SU-DHL-6 (cell line): ENCODE data around the gene CNR1.

ENCODE experiments used
- EZH2phosphoT487 ChIP-seq: fragments of 200-600 bp; sonication (generic), shearing (Covaris generic); conservative IDR thresholded peaks from 2 replicates; pipeline ENCODE4 v1.6.1; 2018; ENCODE audit warnings: mild to moderate bottlenecking, antibody characterized with exemption, low read length, moderate library complexity, mixed read lengths
- TF ChIP-seq, protein P1 (sequence below): fragments of 200-600 bp; sonication (generic); IDR thresholded peaks from one replicate; pipeline ENCODE4 v1.5.1; 2017; ENCODE audit warnings: antibody characterized with exemption, mild to moderate bottlenecking, low read length, moderate library complexity; ENCODE audit not compliant: insufficient read depth, poor library complexity, severe bottlenecking

- TF ChIP-seq, protein P1, sequence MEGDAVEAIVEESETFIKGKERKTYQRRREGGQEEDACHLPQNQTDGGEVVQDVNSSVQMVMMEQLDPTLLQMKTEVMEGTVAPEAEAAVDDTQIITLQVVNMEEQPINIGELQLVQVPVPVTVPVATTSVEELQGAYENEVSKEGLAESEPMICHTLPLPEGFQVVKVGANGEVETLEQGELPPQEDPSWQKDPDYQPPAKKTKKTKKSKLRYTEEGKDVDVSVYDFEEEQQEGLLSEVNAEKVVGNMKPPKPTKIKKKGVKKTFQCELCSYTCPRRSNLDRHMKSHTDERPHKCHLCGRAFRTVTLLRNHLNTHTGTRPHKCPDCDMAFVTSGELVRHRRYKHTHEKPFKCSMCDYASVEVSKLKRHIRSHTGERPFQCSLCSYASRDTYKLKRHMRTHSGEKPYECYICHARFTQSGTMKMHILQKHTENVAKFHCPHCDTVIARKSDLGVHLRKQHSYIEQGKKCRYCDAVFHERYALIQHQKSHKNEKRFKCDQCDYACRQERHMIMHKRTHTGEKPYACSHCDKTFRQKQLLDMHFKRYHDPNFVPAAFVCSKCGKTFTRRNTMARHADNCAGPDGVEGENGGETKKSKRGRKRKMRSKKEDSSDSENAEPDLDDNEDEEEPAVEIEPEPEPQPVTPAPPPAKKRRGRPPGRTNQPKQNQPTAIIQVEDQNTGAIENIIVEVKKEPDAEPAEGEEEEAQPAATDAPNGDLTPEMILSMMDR: no peak
- no peak for TF ChIP-seq EZH2phosphoT487
These were observed 41.1 kb downstream of the CNR1 start for GRCh38 chr6:88124925-88125557.
